Measurements from ENCODE around the gene PSMD2.

The PSMD2 gene

GRCh38 chr3:184320104-184320445 is 21.0 kb downstream of the PSMD2 start:
- H3K4me3 ChIP-seq (ENCODE audit: low read length), result peak overlapping the region; percentile 17
- DNase-seq (ENCODE audit: low read depth), result peak; percentile 81
- TF ChIP-seq CTCF (conservative IDR thresholded peaks at IDR 0.05; ENCODE audit: low read depth, low read length), result no peak

GRCh38 chr3:184321666-184322065 is 22.6 kb downstream of the PSMD2 start:
- no peak overlapping the region for H3K4me3 ChIP-seq (ENCODE audit: low read length)
- DNase-seq (ENCODE audit: low read depth), result no peak
- TF ChIP-seq CTCF (conservative IDR thresholded peaks at IDR 0.05; ENCODE audit: low read depth, low read length), result no peak

GRCh38 chr3:184322731-184323487 is 23.9 kb downstream of the PSMD2 start:
- H3K4me3 ChIP-seq (ENCODE audit: low read length), result no peak overlapping the region
- no peak for DNase-seq (ENCODE audit: low read depth)
- TF ChIP-seq CTCF (conservative IDR thresholded peaks at IDR 0.05; ENCODE audit: low read depth, low read length), result no peak

- no peak for DNase-seq (ENCODE audit: low read depth)
- TF ChIP-seq CTCF (conservative IDR thresholded peaks at IDR 0.05; ENCODE audit: low read depth, low read length), result no peak
Observed at GRCh38 chr3:184323696-184324095, 24.7 kb downstream of the PSMD2 start.

GRCh38 chr3:184325269-184325668 is 26.2 kb downstream of the PSMD2 start:
- no peak overlapping the region for H3K4me3 ChIP-seq (ENCODE audit: low read length)
- TF ChIP-seq CTCF (conservative IDR thresholded peaks at IDR 0.05; ENCODE audit: low read depth, low read length), result no peak
- DNase-seq (ENCODE audit: low read depth), result no peak

More at GRCh38 chr3:184323696-184324095, 24.7 kb downstream of the PSMD2 start:
- H3K4me3 ChIP-seq (ENCODE audit: low read length), result no peak overlapping the region

GRCh38 chr3:184325715-184326369 is 26.8 kb downstream of the PSMD2 start:
- TF ChIP-seq CTCF (conservative IDR thresholded peaks at IDR 0.05; ENCODE audit: low read depth, low read length), result no peak
- DNase-seq (ENCODE audit: low read depth), result no peak
- H3K4me3 ChIP-seq (ENCODE audit: low read length), result no peak overlapping the region

- TF ChIP-seq CTCF (conservative IDR thresholded peaks at IDR 0.05; ENCODE audit: low read depth, low read length), result no peak
- H3K4me3 ChIP-seq (ENCODE audit: low read length), result no peak overlapping the region
- no peak for DNase-seq (ENCODE audit: low read depth)
Observed at GRCh38 chr3:184327171-184327570, 28.1 kb downstream of the PSMD2 start.
